K562 (cell line): ENCODE data around the gene MTOR. TPM values are rescaled to one million over a fixed set of nuclear protein-coding genes. Genes with fewer than 3 reads are reported as not detected.

Source experiments
- ATF7 ChIP-seq: fragments of 450-650 bp; IDR thresholded peaks from 2 replicates; pipeline ENCODE4 v1.7.1; 2014; ENCODE audit warnings: mild to moderate bottlenecking, moderate library complexity
- FOXA1 ChIP-seq: fragments of 450-650 bp; IDR thresholded peaks from 2 replicates; pipeline ENCODE4 v1.6.1; 2016; ENCODE audit warnings: mild to moderate bottlenecking, borderline replicate concordance
- FOXO4 ChIP-seq: fragments of 450-650 bp; formaldehyde crosslinking; IDR thresholded peaks from 2 replicates; pipeline ENCODE4 v1.4.0; 2020; ENCODE audit warnings: mild to moderate bottlenecking, moderate library complexity
- MGA ChIP-seq: fragments of 450-650 bp; IDR thresholded peaks from 2 replicates; pipeline ENCODE4 v1.6.1; 2016; ENCODE audit warnings: mild to moderate bottlenecking, moderate library complexity
- SMARCB1 ChIP-seq: IDR thresholded peaks from 2 replicates; pipeline ENCODE4 v1.6.1; 2011; ENCODE audit warnings: improper control_type of control experiment, low read depth; ENCODE audit not compliant: insufficient read length
- STAT5A ChIP-seq: IDR thresholded peaks from 2 replicates; pipeline ENCODE4 v1.6.1; 2012; ENCODE audit warnings: low read length, inconsistent platforms, borderline replicate concordance
- TAF1 ChIP-seq: IDR thresholded peaks from 2 replicates; pipeline ENCODE4 v1.6.1; 2011; ENCODE audit warnings: mild to moderate bottlenecking, low read length, moderate library complexity; ENCODE audit not compliant: insufficient read depth, control insufficient read depth, severe bottlenecking; ENCODE audit errors: extremely low read depth
- ZNF277 ChIP-seq: fragments of 250-450 bp; sonication (Bioruptor Pico); IDR thresholded peaks from 2 replicates; pipeline ENCODE4 v1.8.0; 2022; ENCODE audit warnings: inconsistent platforms, mild to moderate bottlenecking, moderate library complexity, borderline replicate concordance
- polyA plus RNA-seq, 8 experiments: library from polyadenylated mRNA; depleted of rRNA in 4 of 8; stranded (reverse) in 5 of 8; unstranded in 3 of 8; fragments of >200 nt; fragmentation: Nextera tagmentation in 2 of 8; fragmentation: Illumina TruSeq in 1 of 8; extraction: Ambion mirVana in 2 of 8; extraction: Trizol in 1 of 8; gene quantifications; 2 replicates each; pipeline versions ENCODE4 v1.2.1 to v1.2.3, GENCODE V29; 2011 to 2014; ENCODE audit warnings: inconsistent platforms in 1 of 8, missing spikeins in 1 of 8
- total RNA-seq, 7 experiments: library from RNA; depleted of rRNA in 6 of 7; stranded (reverse); fragments of >200 nt in 6 of 7; fragmentation: Illumina TruSeq in 2 of 7; extraction: Trizol in 2 of 7; gene quantifications; 2 replicates each; pipeline versions ENCODE4 v1.2.1 to v1.2.3, GENCODE V29; 2011 to 2021; ENCODE audit warnings: low replicate concordance in 1 of 7

MTOR gene
- total and polyA plus RNA-seq, 9 of the 15 experiments (the other 6 are each of a cell fraction or from before 2014, with no cell fraction given) = 11.4 to 71.4 (median 52.2) TPM

GRCh38 chr1:11262171-11263049 is at the start of gene MTOR (continued):
- no peak for TF ChIP-seq MGA
- peak; percentile 78 for TF ChIP-seq TAF1
- TF ChIP-seq FOXA1 = no peak
- TF ChIP-seq FOXO4 (CRISPR knock-in tag) = no peak
- TF ChIP-seq STAT5A = no peak; the same call in 1 of the 2 replicates
- TF ChIP-seq ATF7 = peak; percentile 89
- peak; percentile 37 for TF ChIP-seq SMARCB1
- TF ChIP-seq ZNF277 = no peak
